ENCODE measurements around the gene FOCAD. TPM values are rescaled to one million over a fixed set of nuclear protein-coding genes. Genes with fewer than 3 reads are reported as not detected.
A peak's percentile ranks its signal among the peaks of the same experiment; 100 is the strongest.

The FOCAD gene
- total RNA-seq, 1 experiment from 2014 or later, result 35.1 TPM

GRCh38 chr9:20808002-20808401 is 123.9 kb downstream of the FOCAD start:
- H3K79me2 ChIP-seq (ENCODE audit: low read length), result no peaks in the 10 kb centered on the region
- no peaks in the 10 kb centered on the region for H3F3A ChIP-seq (ENCODE audit: low read length, unreplicated experiment)
- ChIA-PET POLR2A (ENCODE audit: unreplicated experiment) (no interaction called here), CTCF (no interaction called here)
- H3K4me1 ChIP-seq (ENCODE audit: insufficient read depth, low read length), result no peaks in the 10 kb centered on the region
- BruUV-seq (replicated peaks), result no TSS peak
- intact Hi-C loops (cut with micrococcal nuclease), result no loop called here
- no peak overlapping the region for H3K27ac ChIP-seq (ENCODE audit: low read length)
- no peak for TF ChIP-seq EZH2phosphoT487 (IDR thresholded peaks at IDR 0.05; ENCODE audit: borderline replicate concordance, low read length)
- no peak for TF ChIP-seq EZH2 (IDR thresholded peaks at IDR 0.05; ENCODE audit: low read length, unreplicated experiment)
- no peak for TF ChIP-seq CTCF (conservative IDR thresholded peaks at IDR 0.05; ENCODE audit: low read depth, low read length)
- no peak for DNase-seq
- H3K9ac ChIP-seq (ENCODE audit: low read length), result no peak overlapping the region
- no peak overlapping the region for H3K4me2 ChIP-seq (ENCODE audit: low read length)
- no peak overlapping the region for H2AFZ ChIP-seq (ENCODE audit: low read length)
- H3K9me2 ChIP-seq (replicated peaks; ENCODE audit: low read length), result no peaks in the 10 kb centered on the region
- H3K36me3 ChIP-seq (ENCODE audit: low read depth, low read length), result no peaks in the 10 kb centered on the region
- no peaks in the 10 kb centered on the region for H4K20me1 ChIP-seq (ENCODE audit: low read length)
- H3K4me3 ChIP-seq (ENCODE audit: low read length), result no peak overlapping the region
- no peaks in the 10 kb centered on the region for H3K9me3 ChIP-seq (ENCODE audit: low read length)
- ATAC-seq, result no peak
- no peaks in the 10 kb centered on the region for H3K27me3 ChIP-seq (ENCODE audit: low read length)

- Histone ChIP-seq H3K9ac (ENCODE audit: low read length) (no peak overlapping the region), H3K9me3 (ENCODE audit: low read length) (no peaks in the 10 kb centered on the region), H3K27me3 (ENCODE audit: low read length) (no peaks in the 10 kb centered on the region), H2AFZ (ENCODE audit: low read length) (no peak overlapping the region), H3K9me2 (replicated peaks; ENCODE audit: low read length) (no peaks in the 10 kb centered on the region), H4K20me1 (ENCODE audit: low read length) (no peaks in the 10 kb centered on the region), H3K36me3 (ENCODE audit: low read depth, low read length) (no peaks in the 10 kb centered on the region), H3K4me3 (ENCODE audit: low read length) (no peak overlapping the region), H3K4me1 (ENCODE audit: insufficient read depth, low read length) (no peaks in the 10 kb centered on the region), H3K79me2 (ENCODE audit: low read length) (no peaks in the 10 kb centered on the region), H3K4me2 (ENCODE audit: low read length) (no peak overlapping the region), H3F3A (ENCODE audit: low read length, unreplicated experiment) (no peaks in the 10 kb centered on the region), H3K27ac (ENCODE audit: low read length) (no peak overlapping the region)
- TF ChIP-seq EZH2phosphoT487 (IDR thresholded peaks at IDR 0.05; ENCODE audit: borderline replicate concordance, low read length) (no peak), CTCF (conservative IDR thresholded peaks at IDR 0.05; ENCODE audit: low read depth, low read length) (no peak), EZH2 (IDR thresholded peaks at IDR 0.05; ENCODE audit: low read length, unreplicated experiment) (no peak)
- peak; percentile 38; the same call in 1 of the 2 replicates for ATAC-seq
- CTCF ChIA-PET, result no interaction called here
- BruUV-seq (replicated peaks), result no TSS peak
- intact Hi-C loops (cut with micrococcal nuclease), result no loop called here
- POLR2A ChIA-PET (ENCODE audit: unreplicated experiment), result no interaction called here
- peak; percentile 31 for DNase-seq
Measured at GRCh38 chr9:20811872-20812271, 127.8 kb downstream of the FOCAD start.

- Histone ChIP-seq H3K4me2 (ENCODE audit: low read length) (no peak overlapping the region), H3K4me1 (ENCODE audit: insufficient read depth, low read length) (no peaks in the 10 kb centered on the region), H3K4me3 (ENCODE audit: low read length) (no peak overlapping the region), H3K9ac (ENCODE audit: low read length) (no peak overlapping the region), H3K79me2 (ENCODE audit: low read length) (no peaks in the 10 kb centered on the region), H3K27ac (ENCODE audit: low read length) (no peak overlapping the region), H3F3A (ENCODE audit: low read length, unreplicated experiment) (no peaks in the 10 kb centered on the region), H3K27me3 (ENCODE audit: low read length) (no peaks in the 10 kb centered on the region), H3K9me3 (ENCODE audit: low read length) (no peaks in the 10 kb centered on the region), H4K20me1 (ENCODE audit: low read length) (no peaks in the 10 kb centered on the region), H3K9me2 (replicated peaks; ENCODE audit: low read length) (no peaks in the 10 kb centered on the region), H2AFZ (ENCODE audit: low read length) (no peak overlapping the region), H3K36me3 (ENCODE audit: low read depth, low read length) (no peaks in the 10 kb centered on the region)
- no peak for TF ChIP-seq EZH2phosphoT487 (IDR thresholded peaks at IDR 0.05; ENCODE audit: borderline replicate concordance, low read length)
- no peak for TF ChIP-seq CTCF (conservative IDR thresholded peaks at IDR 0.05; ENCODE audit: low read depth, low read length)
- no peak for TF ChIP-seq EZH2 (IDR thresholded peaks at IDR 0.05; ENCODE audit: low read length, unreplicated experiment)
- BruUV-seq (replicated peaks), result no TSS peak
- intact Hi-C loops (cut with micrococcal nuclease), result no loop called here
- ChIA-PET POLR2A (ENCODE audit: unreplicated experiment) (interaction anchor here (0.5 kb wide), 1 partner anchor 84 kb away, joined by 4 read pairs; no protein-coding TSS in a partner anchor), CTCF (no interaction called here)
- ATAC-seq, result no peak
- DNase-seq, result no peak
Measured at GRCh38 chr9:20815923-20816703, 132.1 kb downstream of the FOCAD start.

All from PC-3 (cell line).